HFF-Myc (cell line): ENCODE data around the gene ZBTB24.
A peak's percentile ranks its signal among the peaks of the same experiment; 100 is the strongest.

ENCODE experiments used
- DNase-seq: peaks from one replicate; pipeline ENCODE4 v3.0.0-alpha.2; 2011; ENCODE audit warnings: low read depth; ENCODE audit errors: extremely low read depth
- H3K4me3 ChIP-seq: replicated peaks from 2 replicates; pipeline ENCODE4 v1.5.1; 2011; ENCODE audit warnings: low read depth, mild to moderate bottlenecking, control low read depth, low read length
- CTCF ChIP-seq: IDR thresholded peaks from 2 replicates; pipeline ENCODE4 v1.5.1; 2012; ENCODE audit warnings: mild to moderate bottlenecking, low read depth, low read length, control low read depth; ENCODE audit errors: missing control alignments

Gene ZBTB24

DNA sequence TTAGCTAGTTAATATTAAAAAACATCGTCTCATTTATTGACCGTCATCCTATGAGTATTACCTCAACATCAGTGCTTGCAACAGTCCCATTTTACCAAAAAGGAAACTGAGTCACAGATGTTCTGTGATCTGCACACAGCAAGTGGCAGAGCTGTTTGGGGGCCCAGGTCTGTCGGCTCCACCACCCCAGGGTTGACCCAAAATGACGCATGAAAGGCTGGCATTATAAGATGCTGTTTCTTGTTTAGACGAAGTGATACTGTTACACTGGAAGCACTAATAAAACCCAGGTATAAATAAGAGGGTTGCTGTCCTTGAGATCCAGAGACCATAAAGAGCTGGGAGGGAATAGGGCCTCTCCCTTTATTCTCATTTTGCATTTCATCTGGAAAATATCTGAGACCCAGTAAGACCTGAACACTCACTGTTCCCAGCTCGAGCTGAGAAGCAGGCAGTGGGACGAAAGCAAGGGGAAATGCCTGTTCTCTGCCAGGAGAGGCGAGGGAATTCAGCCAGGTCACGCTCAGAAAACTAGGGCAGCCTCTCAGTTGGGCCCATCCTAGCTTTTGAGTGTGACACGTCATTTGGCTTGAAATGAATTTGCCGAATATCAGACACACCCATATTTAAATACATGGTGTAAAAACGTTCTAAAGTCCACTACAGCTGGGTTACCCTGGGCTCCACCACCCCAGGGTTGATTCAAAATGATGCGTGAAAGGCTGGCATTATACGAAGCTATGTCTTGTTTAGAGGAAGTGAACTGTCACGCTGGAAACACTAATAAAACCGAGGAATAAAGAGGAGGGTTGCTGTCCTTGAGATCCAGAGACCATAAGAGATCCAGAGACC, 26.1 kb downstream of the ZBTB24 start:
- DNase-seq = no peak
- H3K4me3 ChIP-seq = peak overlapping the region; percentile 75
- TF ChIP-seq CTCF = no peak

DNA sequence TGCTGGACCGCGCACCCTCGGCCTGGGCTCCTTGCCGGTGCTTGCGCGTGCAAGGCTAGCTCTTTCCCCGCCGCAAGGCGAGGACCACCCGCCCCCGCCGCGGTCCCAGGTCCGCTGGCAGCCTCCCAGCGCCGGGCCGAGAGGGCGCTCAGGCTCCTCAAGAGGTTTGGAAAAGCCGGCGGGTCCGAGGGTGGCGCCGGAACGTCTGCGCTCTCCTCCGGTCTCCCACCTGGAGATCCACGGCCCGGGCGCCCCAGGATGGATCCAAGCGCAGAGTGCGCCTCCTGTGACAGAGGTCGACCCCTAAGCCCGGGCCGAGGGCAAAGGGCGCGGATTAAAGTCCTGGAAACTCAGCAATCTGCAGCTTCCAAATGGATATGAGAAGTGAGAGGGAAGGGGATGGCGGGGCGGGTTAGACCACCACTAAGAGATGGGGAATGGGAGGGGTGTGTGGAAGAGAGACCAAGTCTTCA, 26.9 kb downstream of the ZBTB24 start:
- DNase-seq = no peak
- peak; percentile 1 for TF ChIP-seq CTCF

GRCh38 chr6:109455437-109456110, 27.4 kb downstream of the ZBTB24 start, which contains the start of gene MICAL1:
MICAL1 (minus strand) TSS chr6:109455772; CDS start chr6:109454196, 1,576 bp downstream.
- DNase-seq = no peak
- peak within 1 kb of the TSS; percentile 75 for H3K4me3 ChIP-seq
- peak; percentile 15 for TF ChIP-seq CTCF

More for the DNA sequence above, 26.9 kb downstream of the ZBTB24 start:
- peak overlapping the region; percentile 75 for H3K4me3 ChIP-seq

DNA sequence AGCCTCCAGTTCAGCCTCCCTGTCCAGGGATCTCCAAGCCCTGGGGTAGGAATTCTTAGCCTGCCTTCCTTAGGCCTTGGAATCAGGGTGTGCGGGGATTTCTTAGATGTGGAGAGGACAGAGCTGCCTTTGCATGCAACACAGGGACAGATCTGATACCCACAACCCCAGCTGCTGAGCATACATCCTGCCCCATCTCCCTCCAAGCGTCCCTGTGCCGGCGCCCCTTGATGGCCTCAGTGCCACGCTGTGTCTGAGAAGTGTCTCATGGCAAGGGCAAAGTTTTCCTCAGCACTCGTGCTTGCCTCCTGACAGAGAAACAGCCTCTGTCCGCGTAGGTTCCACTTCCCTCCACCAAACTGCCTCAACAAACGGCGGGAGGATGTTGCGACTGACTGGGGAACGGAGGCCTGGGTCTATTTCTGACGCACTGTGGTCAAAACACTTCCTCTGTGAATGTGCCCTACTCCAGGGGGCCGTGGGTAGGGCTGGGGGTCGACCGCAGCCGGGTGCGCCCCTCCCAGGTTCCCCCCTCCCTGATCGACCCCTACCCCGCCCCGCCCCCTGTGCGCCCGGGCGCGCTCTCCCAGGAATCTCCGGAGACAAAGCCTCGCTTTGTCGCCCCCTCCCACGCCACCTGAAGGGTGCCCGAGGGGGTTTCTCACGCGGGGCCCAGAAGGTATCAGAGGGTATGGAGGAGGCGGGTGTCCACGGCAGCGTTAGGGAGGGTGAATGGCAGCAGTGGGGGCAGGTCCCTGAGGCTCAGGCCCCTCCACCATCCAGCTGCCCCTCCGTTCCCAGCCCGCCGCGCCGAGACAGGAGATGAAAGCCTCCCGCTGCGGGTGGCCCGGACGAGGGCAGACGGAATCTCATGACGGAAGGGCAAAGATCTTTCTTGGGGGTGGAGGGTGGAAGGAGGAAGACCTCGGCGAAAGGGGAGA, 28.3 kb downstream of the ZBTB24 start:
- TF ChIP-seq CTCF = no peak
- peak overlapping the region; percentile 75 for H3K4me3 ChIP-seq
- DNase-seq = no peak

GRCh38 chr6:109453594-109454495, 29.2 kb downstream of the ZBTB24 start:
- H3K4me3 ChIP-seq = peak overlapping the region; percentile 75
- no peak for TF ChIP-seq CTCF
- DNase-seq = no peak
